Myocyte (in vitro differentiated cells): ENCODE results near the gene MYO3B. TPM values are rescaled to one million over a fixed set of nuclear protein-coding genes. Genes with fewer than 3 reads are reported as not detected.

Source experiments
- DNase-seq: peaks from one replicate; pipeline ENCODE4 v3.0.0-alpha.2; 2012; ENCODE audit warnings: low read depth
- total RNA-seq: library from RNA; depleted of rRNA; stranded (reverse); fragments of >200 nt; gene quantifications from 2 replicates; pipeline ENCODE4 v1.2.3, GENCODE V29; 2014

Gene MYO3B
- total RNA-seq, 1 donor from 2014 or later = not detected

DNA sequence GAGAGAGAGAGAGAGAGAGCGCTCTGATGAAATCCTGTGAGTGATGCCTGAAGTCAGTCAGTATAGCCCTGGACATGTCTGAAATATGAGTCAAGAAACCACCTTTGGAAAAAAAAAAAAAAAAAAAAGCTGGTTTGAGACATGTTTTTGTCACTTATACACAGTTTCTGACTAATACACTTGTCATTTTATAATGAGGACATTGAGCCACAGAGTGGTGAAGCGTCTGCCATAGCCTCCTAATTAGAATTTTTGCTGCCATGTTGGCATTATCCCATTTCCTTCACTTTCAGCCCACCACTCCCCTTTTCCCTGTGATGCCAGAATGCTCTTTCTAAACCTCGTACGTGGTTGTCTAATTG is 15.7 kb upstream of the MYO3B start:
- DNase-seq = no peak

DNA sequence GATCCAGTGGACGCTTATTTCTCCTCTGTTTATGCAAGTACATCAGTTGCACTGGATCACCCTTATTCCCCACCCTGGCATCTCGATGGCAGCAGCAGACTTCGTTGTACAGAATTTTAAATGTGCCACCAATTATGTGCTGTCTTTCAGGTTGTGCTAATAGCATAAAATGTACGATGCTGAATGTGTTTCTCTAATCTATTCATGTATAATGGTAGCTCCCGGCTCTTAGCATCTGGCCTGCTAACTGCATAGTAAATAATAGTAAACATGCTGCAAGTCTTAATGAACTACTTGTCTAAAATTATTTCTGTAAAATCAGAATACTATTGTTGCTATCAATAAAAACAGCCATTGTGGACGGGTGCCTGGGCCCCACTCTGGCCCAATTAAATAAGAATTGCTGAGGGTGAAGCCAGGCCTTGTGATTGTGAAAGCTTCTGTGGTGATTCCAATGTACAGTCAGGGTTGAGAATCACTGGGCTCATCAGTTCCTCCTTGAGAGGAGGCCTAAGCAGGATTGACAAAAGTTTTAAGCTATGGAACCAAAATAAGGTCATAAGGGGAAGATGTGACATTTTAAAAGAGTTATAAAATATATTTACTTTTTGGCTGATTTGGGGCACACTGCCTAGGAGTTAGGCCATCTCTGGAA is 14.4 kb upstream of the MYO3B start:
- DNase-seq = no peak

DNA sequence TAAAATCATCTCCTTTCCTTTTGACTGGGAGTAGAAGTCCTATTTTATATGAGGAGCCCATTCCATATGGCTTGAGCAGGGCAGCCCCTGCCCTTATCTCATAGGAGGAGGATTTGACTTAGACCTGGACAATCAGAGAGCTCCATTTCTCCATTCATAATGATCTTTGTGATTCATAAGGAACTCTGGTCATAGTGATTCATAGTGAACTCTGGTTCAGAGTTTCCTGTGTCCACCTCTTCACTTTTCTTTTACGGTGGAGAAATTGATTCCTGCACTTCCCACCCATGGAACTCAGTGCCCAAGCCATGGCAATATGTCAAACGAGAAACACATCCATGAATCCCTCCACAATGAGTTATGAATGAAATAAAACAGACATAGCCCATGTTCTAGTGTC is 12.8 kb upstream of the MYO3B start:
- DNase-seq = no peak

DNA sequence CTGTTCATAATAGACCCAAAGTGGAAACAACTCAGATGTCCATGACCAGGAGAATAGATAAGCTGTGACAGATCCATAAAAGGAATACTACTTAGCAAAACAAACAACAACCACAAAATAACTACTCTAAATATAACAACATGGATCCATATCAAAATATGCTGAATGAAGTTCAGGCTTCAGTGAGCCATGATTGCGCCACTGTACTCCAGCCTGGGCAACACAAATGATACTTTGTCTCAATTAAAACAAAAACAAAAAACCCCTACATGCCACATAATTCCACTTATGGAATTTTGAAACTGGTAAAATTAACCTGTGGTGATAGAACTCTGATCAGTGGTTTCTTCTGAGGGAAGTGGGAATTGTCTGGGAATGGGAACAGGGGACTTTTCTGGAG is 11.2 kb upstream of the MYO3B start:
- DNase-seq = peak; percentile 33

DNA sequence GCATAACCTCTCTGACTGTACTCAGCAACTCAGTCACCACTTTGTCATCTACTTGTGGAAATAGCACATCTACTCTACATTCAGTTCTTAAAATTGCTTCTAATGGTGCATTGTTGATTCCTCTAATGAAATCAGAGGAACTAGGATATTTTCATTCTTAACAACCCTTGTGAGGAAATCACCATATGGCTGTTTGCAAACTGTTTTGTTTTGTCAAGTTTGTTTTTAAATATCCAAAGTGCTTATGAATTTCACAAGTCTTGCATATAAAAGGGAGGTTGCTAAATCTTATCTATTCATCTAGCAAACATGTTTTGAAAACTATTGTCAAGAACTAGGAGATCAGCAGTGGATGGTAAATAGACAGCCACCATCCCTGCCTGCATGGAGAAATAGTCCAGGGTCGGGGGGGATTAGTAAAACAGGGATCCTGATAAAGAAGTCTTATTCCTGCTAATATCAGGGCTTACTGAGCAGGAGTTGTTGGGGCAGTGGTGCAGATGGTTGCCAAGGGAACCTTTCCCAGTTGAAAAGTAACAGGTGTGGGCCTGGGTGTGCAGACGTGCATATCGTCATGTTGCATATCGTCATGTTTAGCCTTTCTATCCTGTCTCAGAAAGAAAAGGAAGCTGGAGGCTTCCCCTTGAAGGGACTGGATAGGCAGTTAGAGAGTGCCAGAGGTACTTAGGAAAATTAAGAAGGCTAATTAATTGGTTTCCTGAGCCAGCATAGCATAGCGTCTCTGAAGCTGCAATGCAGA is 7.5 kb upstream of the MYO3B start:
- peak; percentile 54 for DNase-seq

DNA sequence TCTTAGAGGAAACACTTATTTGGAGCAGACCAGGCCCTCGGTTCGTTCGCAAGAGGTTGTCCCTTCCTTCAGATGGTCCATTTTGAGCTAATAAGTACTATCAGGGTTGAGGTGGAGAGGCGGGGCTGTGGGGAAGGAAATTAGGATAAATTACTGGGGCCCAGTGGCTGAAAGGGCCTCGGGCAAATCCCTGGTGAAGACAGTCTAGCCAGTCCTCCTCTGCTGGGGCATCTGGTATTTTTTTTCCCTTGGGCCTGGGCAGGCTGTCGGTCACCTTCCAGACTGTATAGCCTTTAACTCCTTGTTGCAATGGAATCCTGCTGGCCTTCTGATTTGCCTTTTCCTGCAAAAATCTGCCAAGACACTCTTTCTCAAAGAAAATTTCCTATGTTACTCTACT is 1.7 kb upstream of the MYO3B start:
- DNase-seq = no peak

DNA sequence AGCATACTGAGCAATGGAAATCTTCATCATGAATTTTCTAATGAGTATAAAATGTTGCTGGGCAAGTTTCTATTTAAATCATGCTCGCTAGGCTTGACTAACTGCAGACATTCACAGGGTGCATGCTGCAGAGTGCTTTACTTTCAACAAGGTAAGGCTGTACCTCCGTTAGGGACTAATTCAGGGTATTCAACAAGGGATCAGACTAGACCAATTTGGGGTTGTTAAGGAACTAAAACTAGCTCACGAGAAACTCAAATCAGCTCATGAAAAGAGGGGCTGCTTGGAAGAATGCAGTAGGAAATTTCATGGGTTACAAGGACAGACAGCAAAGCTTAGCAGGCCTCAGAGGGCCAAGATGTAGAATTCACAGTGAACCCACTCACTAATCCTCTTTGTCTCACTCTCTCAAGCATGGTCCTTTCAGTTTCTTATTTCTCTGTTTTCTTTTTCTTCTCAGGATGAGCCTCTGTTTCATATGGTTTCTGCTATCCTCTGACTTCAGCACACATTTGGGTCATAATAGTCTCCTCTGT is 2.2 kb downstream of the MYO3B start:
- no peak for DNase-seq

DNA sequence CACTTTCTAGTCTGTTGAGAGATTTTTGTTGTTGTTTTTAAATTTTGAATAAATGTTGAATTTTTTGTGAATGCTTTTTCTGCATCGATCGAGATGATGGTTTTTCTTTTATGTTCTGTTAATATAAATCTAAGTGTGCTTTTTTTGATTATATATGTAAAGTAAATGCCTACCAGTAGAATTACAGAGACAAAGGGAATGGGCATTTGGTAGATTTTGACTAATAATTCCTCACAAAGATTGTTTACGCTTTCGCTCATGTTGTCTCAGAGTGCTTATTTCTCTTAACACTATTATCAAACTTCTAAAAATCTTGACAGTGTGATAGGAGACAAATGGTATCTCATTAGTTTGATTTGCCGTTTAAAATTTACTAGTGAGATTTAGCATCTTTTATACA is 3.7 kb downstream of the MYO3B start:
- no peak for DNase-seq

DNA sequence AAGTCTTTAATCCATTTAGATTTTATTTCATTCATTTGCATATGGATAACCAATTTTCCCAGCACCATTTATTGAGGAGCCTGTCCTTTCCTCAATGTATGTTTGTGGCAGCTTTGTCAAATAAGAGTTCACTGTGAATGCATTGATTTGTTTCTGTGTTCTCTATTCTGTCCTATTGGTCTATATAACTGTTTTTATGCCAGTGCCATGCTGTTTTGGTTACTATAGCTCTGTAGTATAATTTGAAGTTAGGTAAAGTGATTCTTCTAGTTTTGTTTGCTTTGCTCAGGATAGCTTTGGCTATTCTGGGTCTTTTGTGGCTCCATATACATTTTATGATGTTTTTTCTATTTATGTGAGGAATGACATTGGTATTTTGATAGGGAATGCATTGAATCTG is 7.4 kb downstream of the MYO3B start:
- DNase-seq = no peak

DNA sequence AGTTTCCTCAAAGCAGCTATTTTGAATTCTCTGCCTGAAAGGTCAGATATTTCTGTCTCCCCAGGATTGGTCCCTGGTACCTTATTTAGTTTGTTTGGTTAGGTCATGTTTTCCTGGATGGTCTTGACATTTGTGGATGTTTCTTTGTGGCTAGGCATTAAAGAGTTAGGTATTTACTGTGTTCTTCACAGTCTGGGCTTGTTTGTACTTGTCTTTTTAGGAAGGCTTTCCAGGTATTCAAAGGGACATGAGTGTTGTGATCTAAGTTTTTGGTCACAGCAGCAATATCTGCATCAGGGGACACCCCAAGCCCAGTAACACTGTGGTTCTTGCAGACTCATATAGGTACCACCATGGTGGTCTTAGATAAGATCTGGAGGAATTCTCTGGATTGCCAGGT is 11.8 kb downstream of the MYO3B start:
- DNase-seq = no peak

DNA sequence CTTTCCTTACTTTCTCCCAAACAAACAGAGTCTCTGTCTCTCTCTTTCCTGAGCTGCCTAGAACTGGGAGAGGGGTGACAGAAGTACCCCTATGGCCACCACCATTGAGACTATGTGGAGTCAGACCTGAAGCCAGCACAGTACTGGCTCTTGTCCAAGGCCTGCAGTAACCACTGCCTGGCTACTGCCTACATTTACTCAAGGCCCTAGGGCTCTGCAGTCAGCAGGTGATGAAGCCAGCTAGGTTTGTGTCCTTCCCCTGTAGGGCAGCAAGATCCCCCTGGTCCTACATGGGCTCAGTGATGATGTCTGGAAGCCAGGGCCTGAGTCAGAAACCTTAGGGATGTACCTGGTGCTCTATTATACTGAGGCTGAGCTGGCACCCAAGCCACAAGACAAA is 12.2 kb downstream of the MYO3B start:
- DNase-seq = no peak

DNA sequence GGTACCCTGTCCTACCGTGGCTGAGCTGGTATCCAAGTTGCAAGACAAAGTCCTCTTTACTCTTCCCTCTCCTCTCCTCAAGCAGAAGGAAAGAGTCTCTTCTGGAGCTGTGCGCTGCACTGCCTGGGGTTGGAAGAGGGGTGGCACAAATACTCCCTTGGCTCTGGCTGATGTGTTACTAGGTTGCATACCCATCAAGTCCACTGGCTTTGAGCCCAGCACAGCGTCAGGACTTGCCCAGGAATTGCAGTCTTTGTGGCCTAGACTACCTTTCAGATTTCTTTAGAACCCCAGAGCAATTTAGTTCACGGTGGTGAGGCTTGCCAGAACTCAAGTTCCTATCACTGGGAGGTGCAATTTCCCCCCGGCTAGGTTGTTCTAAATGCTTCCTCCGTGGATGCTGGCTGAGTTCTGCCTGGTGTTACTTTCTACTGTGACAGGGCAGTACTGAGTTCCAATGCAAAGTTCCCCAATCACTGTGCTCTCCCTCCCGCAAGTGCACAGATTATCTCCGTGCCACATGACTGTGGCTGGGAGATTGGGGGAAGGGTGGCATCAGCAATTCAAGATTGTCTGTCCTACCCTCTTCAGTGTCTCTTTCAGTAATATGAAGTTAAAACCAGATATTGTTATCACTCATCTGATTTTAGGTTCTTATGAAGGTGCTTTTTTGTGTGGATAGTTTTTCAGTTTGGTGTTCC is 13.4 kb downstream of the MYO3B start:
- no peak for DNase-seq

DNA sequence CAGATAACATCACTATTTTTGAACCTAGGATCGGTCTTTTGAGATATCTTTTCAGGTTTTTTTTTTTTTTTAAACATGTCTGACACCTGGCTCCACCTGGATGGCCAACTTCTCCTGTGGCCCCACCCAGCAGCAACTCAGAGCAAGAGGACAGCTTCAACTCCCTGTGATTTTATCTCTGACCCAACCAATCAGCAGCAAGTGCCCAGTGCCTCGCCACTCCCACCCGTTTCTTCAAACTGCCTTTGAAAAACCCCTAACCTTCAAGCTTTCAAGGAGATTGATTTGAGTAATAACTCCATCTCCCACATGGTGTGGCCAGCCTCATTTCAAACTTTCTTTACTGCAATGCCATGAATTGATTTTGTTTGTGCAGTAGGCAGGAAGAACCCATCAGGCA is 19.0 kb downstream of the MYO3B start:
- DNase-seq = no peak

DNA sequence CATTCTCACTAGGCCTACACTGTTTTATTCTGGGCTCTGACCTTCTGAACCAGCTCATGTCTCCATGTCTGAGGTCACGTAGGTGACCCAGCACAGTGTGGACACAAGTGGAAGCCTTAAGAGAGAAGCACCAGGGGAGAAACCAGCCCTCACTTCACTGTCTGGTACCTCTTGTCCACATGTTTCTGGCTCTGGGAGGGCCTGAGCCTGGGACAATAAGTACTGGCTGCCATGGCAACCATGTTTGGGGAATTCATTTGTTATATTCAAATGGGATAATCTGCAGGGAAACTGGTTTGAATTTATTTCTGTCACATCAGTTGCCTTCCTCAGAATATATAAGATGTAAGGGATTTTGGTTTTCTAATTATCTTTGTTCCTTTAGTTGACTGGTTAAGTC is 23.3 kb downstream of the MYO3B start:
- DNase-seq = no peak

DNA sequence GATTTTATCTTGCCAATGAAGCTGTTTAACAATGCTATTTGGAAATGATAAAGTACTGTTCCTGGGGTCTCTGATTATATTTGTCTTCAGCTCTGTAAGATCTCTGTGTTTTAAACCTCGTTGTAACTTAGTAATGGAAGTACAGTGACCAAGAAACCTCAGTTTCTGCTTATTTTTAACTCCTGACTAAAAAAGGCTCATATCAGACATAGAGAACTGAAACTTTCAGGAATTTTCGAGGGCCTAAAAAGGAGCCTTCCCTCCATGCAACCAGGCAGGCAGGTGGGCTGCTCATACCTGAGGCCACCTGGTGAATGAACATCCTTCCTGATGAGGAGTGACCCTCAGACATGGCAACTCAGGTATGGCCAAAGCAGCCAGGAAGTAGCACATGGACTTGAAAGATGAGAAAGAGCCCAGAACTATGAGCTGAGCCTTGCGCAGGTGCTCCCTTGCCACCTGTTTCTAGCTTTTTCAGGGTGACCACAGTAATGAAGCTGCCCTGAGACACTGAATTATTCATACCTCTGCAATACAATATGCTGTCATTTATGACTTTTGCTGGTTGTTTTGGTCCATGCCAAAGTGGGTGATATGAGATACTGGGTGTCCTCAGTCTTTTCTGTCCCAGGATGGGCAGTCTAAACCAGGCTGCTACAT is 23.9 kb downstream of the MYO3B start:
- DNase-seq = no peak

DNA sequence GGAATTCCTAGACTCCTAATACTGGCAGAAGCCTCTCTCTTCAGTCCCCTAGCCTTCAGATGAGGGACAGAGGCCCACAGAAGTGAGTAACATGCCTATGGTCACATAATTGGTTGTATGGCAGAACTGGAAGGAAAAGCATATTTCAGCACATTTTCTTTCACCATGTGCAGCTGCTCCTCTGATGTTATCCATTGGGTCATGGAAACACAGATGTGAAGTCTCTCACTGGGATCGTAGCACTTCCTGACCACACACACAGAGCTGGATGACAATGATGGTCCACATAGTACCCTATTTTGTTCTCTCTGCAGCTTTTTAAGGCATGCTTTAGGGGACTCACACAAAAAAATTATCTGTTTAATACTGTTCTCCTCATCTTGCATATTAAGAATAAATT is 24.5 kb downstream of the MYO3B start:
- DNase-seq = peak; percentile 15

DNA sequence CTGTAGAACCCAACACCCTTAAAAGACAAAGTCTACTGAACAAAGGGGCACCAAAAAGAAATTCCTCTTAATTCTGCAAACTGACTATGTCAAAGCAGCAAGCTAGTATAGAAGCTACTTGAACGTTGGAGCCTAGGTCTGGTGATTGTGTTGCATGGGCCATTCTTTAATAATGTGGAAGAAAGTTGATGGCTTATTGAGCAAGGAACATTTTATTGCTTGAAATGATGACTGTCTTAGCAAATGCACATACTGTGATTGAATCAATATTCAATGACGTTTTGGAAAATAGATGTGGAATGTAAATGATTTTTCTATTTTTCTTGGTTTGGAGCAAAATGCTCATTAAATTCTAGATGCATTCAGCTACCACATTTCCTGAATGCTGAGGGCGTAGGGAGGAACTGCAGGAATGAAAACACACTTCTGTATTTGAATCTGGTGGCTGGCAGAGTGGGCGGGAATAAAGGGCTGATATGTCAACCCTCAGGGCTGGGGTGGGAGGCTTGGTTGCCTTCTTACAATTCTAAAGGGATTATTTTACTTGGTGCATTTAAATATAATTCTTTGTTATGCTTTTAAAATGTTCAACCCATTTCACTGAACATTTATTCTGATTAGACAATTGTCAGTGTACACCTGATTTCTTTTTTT is 26.5 kb downstream of the MYO3B start:
- no peak for DNase-seq

DNA sequence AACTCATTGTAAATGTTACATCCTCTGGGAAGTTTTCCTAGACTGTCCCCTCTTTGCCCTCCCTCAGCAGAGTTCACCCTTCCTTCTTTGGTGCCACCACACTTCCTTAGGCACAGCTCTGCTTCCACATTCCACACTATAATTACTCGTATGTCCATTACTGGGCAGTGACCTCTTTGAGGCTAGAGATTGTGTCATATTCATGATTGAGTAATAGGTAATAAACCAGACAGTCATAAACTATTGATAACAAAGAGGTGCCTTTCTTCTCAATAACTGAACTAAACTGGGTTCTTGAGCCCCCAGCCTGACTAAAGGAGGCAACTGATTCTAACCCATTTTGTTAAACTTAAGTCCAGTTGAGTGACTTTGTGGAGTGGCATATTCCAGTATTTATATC is 28.3 kb downstream of the MYO3B start:
- no peak for DNase-seq

DNA sequence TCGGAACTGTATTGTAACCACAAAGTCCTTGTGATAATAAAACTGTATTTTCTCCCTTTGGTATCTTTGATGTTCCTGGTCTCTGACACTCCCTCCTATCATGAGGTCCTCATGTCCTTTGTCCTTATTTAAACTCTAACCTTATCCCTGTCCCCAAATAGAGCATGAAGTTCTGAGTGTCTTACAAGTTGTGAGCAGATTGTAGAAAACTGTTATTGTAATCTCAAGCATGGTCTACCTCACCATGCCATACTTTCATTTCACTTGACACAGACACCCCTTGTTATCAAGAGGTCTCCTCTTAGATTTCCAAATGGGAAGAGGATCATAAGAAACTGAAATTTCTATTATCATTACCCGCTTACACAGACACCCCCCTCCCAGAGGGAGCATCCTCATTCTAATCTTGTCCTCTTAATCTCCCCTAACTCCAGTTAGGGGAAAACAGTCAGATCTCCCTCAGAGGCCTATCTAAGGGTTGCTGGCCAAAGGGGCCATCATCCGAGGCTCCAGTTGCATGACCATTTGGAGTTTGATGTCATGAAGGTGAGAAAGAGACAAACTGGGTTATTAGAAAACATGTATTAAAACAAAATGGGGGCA is 29.0 kb downstream of the MYO3B start:
- no peak for DNase-seq

DNA sequence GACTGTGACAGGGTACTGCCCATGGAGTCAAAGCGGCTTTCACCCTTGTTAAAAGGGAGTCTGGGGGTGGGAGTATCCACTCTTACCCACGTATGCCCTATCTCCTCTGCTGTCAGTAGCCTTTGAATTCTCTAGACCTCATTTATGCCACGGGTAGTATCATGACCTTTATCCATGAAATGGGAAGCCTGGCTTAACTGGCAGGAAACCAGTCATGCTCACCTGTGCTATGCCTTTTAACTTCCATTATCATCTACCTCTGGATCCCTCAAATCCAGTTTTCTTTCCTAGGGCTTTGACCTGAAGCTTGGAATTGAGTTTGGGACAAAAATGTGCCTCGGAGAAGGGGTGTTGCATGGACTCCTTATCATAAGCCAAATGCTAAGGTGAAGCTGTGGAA is 30.0 kb downstream of the MYO3B start:
- no peak for DNase-seq

DNA sequence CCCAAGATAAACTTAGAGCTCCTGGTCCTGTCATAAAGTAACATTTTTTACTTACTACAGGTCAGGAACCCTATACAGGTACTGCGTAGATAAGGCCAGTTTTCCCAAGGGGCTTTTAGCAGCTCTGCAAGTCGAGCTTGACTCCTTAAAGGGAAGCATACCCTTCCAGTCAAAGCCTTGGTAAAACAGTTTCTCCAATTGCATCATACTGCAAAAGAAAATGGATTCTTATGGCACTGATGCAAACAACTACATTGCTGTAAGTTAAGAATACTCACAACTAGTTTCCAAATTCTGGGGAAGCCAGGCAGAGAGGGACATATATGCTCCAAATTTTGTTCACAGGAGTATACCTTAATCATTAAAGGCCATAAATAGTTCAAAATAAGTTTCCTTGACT is 31.0 kb downstream of the MYO3B start:
- DNase-seq = no peak
